Measurements from ENCODE around the gene RAB31. TPM values are rescaled to one million over a fixed set of nuclear protein-coding genes. Genes with fewer than 3 reads are reported as not detected.

The RAB31 gene
- total RNA-seq, 3 donors from 2014 or later, result 12.8 to 58.5 (median 27.4) TPM

DNA sequence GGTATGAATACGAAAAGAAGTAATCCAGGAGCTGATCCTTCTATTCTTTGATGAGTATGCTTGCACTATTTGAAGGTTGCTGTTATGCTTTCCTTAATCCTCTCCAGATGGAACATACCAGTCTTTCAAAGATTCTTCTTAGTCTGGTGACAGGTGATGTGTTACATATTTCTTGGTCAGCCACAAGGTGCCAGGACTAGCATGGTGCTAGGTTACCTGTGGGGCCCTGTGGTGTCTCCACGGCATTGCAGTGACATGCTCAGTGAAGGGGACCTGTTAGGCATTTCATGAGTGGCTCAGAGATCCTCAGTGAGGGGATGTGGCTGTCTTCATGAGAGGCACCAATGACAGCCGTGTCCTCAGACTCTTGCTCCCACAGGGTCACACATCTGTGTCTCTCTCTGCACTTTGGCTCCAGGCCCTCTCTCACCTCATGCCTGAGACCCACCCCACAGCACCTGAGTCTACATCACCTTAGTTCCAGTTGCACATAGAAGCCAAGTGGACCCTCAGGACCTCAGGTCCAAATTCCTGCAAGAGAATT, 13.1 kb upstream of the RAB31 start:
- TF ChIP-seq, protein P1, sequence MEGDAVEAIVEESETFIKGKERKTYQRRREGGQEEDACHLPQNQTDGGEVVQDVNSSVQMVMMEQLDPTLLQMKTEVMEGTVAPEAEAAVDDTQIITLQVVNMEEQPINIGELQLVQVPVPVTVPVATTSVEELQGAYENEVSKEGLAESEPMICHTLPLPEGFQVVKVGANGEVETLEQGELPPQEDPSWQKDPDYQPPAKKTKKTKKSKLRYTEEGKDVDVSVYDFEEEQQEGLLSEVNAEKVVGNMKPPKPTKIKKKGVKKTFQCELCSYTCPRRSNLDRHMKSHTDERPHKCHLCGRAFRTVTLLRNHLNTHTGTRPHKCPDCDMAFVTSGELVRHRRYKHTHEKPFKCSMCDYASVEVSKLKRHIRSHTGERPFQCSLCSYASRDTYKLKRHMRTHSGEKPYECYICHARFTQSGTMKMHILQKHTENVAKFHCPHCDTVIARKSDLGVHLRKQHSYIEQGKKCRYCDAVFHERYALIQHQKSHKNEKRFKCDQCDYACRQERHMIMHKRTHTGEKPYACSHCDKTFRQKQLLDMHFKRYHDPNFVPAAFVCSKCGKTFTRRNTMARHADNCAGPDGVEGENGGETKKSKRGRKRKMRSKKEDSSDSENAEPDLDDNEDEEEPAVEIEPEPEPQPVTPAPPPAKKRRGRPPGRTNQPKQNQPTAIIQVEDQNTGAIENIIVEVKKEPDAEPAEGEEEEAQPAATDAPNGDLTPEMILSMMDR (IDR thresholded peaks at IDR 0.05), result no peak

DNA sequence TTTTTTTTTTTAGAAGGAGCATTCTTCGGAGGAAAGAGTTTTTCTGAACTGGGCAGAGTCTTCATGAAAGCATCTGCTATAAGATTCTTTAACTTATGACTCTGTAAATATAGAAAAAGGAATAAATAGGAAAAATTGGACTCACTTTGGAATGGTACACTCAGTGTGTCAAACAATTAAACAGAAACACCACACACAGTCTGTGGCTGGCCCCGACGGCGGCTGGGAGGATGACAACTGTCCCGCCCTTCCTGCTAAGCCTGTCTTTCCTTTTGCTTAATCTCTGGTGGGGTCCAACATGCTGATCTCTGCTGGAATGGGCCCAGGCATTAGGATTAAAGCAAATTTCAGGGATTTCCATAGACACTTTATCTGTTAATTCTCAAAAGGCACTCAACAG, 12.5 kb upstream of the RAB31 start:
- DNase-seq (no peak), ATAC-seq (no peak)
- no peaks in the 10 kb centered on the region for H3K36me3 ChIP-seq (ENCODE audit: low read depth)
- no peak overlapping the region for H3K4me3 ChIP-seq
- no peaks in the 10 kb centered on the region for H3K9me3 ChIP-seq
- intact Hi-C loops (cut with DNase I, micrococcal nuclease), result no loop called here
- TF ChIP-seq, protein P1 (IDR thresholded peaks at IDR 0.05), result no peak
- peaks cover 6% of the 10 kb centered on the region for H3K4me1 ChIP-seq (ENCODE audit: low read depth)

More for the DNA sequence above, 13.1 kb upstream of the RAB31 start:
- Histone ChIP-seq H3K9me3 (no peaks in the 10 kb centered on the region), H3K4me3 (no peak overlapping the region), H3K4me1 (ENCODE audit: low read depth) (peaks cover 1% of the 10 kb centered on the region), H3K36me3 (ENCODE audit: low read depth) (no peaks in the 10 kb centered on the region)
- DNase-seq (no peak), ATAC-seq (no peak)
- intact Hi-C loops (cut with DNase I, micrococcal nuclease), result no loop called here

DNA sequence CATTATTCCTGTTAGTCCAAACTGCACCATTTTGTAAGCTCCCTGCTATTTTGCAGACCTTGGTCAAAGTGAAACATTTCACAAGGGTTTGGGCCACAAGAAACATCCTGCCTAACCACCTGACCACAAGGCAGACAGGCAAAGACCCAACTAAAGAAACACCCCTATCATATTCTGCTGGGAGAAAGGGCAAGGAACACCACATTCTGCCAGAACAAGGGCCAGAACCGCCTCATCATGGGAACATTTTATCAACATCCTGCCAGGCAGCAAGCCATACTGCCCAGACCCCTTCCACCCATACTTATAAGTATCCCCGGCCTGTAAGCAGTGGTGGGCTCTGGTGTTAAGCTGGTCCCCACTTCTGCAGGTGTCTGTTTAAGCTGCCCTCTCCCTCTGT, 12.0 kb upstream of the RAB31 start:
- intact Hi-C loops (cut with DNase I, micrococcal nuclease), result no loop called here
- H3K4me1 ChIP-seq (ENCODE audit: low read depth), result peaks cover 6% of the 10 kb centered on the region
- TF ChIP-seq, protein P1 (IDR thresholded peaks at IDR 0.05), result no peak
- no peak overlapping the region for H3K4me3 ChIP-seq
- H3K9me3 ChIP-seq, result no peaks in the 10 kb centered on the region
- DNase-seq (no peak), ATAC-seq (no peak)
- H3K36me3 ChIP-seq (ENCODE audit: low read depth), result no peaks in the 10 kb centered on the region

DNA sequence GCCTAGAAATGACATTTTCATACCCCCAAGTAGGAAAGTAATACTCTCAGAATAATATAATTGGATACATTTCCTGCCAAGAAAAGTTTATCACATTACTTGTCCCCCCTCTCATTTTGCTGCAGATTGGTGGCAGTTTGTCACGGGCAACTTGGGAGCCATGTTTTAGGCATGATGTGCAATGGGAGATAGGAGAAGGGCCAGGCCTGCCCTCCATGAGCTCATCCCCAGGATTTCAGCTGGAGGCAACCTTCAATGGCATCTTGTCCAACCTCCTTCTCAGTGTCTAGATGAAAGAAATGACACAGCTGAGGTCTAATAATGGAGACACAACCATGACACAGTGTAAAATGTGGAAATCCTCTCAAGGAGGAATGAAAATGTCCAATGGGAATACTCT, 11.4 kb upstream of the RAB31 start:
- DNase-seq (no peak), ATAC-seq (no peak)
- H3K36me3 ChIP-seq (ENCODE audit: low read depth), result no peaks in the 10 kb centered on the region
- intact Hi-C loops (cut with DNase I, micrococcal nuclease), result no loop called here
- H3K9me3 ChIP-seq, result no peaks in the 10 kb centered on the region
- peaks cover 6% of the 10 kb centered on the region for H3K4me1 ChIP-seq (ENCODE audit: low read depth)
- H3K4me3 ChIP-seq, result no peak overlapping the region
- TF ChIP-seq, protein P1 (IDR thresholded peaks at IDR 0.05), result no peak

DNA sequence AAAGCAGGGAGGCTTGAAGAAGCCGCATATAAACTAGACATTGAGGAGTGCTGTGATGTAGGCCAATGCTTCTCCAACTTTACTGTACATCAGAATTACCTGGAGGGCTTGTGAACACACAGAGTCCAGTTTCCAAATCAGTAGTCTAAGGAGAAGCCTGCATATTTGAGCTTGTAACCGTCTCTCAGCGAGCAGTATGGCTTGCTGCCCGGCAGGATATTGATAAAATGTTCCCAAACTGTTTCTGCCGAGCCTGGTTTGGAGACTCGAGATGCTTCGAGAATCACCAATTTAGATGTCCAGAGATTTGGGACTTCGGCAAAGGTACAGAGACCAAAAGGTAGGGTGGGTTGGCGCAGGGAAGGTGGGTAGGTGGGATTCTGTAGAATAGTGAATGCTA, 11.0 kb upstream of the RAB31 start:
- no peak for DNase-seq
- H3K9me3 ChIP-seq, result no peaks in the 10 kb centered on the region
- intact Hi-C loops (cut with DNase I, micrococcal nuclease), result no loop called here
- ATAC-seq, result no peak
- peaks cover 6% of the 10 kb centered on the region for H3K4me1 ChIP-seq (ENCODE audit: low read depth)
- TF ChIP-seq, protein P1 (IDR thresholded peaks at IDR 0.05), result no peak
- H3K4me3 ChIP-seq, result no peak overlapping the region
- no peaks in the 10 kb centered on the region for H3K36me3 ChIP-seq (ENCODE audit: low read depth)

DNA sequence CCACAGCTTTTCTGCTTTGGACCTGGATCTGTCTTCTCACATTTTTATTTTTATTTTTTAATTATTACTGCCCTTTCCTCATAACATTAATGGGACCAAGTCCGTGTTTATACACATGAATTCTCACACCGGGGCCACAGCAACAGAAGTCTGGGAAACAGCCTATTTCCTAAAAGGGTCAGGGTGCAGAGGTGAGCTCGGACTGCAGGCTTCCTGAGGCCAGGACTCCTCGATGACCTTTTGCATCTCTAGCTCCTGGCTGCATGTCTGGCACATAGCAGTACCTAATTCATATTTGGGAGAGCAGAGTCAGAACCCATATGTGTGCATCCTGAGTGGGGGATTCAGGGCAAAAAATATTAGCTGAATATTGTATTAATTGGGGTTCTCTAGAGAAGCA, 9.6 kb upstream of the RAB31 start:
- Histone ChIP-seq H3K9me3 (no peaks in the 10 kb centered on the region), H3K4me1 (ENCODE audit: low read depth) (peaks cover 6% of the 10 kb centered on the region), H3K36me3 (ENCODE audit: low read depth) (no peaks in the 10 kb centered on the region), H3K4me3 (no peak overlapping the region)
- intact Hi-C loops (cut with DNase I, micrococcal nuclease), result no loop called here
- TF ChIP-seq, protein P1 (IDR thresholded peaks at IDR 0.05), result no peak
- DNase-seq (no peak), ATAC-seq (no peak)

Data from mucosa of descending colon (tissue), 3 donors.